Hepatocyte (in vitro differentiated cells): ENCODE data around the gene CCT3.

Experiments used
- EZH2 ChIP-seq: fragments of 200-600 bp; sonication (generic); IDR thresholded peaks from 2 replicates; pipeline ENCODE4 v1.6.1; 2016; ENCODE audit warnings: antibody characterized with exemption, mild to moderate bottlenecking, borderline replicate concordance
- EZH2phosphoT487 ChIP-seq: fragments of 200-600 bp; sonication (generic); IDR thresholded peaks from one replicate; pipeline ENCODE4 v1.6.1; 2018; ENCODE audit warnings: antibody characterized with exemption, mild to moderate bottlenecking, low read depth, moderate library complexity; ENCODE audit not compliant: unreplicated experiment, severe bottlenecking
- TF ChIP-seq, protein P1 (sequence below): fragments of 200-600 bp; sonication (generic); IDR thresholded peaks from 2 replicates; pipeline ENCODE4 v1.5.1; 2016; ENCODE audit warnings: antibody characterized with exemption, mild to moderate bottlenecking; ENCODE audit not compliant: poor library complexity

DNA sequence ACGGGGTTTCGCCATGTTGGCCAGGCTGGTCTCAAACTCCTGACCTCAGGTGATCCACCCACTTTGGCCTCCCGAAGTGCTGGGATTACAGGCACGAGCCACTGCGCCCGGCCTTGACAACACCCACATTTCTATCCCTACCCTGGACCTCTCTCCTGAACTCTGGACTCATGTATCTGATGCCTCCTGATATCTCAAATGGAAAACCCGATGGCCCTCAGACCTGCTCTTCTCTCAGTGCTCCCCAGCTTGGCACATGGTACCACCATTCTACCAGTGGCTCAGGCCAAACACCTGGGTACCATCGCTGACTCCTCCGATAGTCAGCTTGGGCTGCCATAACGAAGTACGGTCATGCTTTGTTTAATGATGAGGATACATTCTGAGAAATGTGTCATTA lies 22.4 kb upstream of the CCT3 start:
- TF ChIP-seq, protein P1, sequence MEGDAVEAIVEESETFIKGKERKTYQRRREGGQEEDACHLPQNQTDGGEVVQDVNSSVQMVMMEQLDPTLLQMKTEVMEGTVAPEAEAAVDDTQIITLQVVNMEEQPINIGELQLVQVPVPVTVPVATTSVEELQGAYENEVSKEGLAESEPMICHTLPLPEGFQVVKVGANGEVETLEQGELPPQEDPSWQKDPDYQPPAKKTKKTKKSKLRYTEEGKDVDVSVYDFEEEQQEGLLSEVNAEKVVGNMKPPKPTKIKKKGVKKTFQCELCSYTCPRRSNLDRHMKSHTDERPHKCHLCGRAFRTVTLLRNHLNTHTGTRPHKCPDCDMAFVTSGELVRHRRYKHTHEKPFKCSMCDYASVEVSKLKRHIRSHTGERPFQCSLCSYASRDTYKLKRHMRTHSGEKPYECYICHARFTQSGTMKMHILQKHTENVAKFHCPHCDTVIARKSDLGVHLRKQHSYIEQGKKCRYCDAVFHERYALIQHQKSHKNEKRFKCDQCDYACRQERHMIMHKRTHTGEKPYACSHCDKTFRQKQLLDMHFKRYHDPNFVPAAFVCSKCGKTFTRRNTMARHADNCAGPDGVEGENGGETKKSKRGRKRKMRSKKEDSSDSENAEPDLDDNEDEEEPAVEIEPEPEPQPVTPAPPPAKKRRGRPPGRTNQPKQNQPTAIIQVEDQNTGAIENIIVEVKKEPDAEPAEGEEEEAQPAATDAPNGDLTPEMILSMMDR: no peak
- TF ChIP-seq EZH2phosphoT487: no peak
- TF ChIP-seq EZH2: no peak
